ENCODE data around the gene FBXW2.

DNA sequence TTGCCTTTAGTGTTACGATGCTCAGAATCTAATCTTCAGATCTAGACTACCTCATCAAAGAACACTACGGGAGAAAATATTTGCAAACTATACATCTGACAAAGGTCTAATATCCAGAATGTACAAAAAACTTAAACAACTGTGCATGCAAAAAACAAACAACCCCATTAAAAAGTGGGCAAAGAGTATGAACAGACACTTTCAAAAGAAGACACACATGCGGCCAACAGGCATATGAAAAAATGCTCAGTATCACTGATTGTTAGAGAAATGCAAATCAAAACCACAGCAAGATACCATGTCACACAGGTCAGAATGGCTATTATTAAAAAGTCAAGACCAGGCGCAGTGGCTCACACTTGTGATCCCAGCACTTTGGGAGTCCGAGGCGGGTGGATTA is 47.9 kb downstream of the FBXW2 start:
- TF ChIP-seq, protein P1, sequence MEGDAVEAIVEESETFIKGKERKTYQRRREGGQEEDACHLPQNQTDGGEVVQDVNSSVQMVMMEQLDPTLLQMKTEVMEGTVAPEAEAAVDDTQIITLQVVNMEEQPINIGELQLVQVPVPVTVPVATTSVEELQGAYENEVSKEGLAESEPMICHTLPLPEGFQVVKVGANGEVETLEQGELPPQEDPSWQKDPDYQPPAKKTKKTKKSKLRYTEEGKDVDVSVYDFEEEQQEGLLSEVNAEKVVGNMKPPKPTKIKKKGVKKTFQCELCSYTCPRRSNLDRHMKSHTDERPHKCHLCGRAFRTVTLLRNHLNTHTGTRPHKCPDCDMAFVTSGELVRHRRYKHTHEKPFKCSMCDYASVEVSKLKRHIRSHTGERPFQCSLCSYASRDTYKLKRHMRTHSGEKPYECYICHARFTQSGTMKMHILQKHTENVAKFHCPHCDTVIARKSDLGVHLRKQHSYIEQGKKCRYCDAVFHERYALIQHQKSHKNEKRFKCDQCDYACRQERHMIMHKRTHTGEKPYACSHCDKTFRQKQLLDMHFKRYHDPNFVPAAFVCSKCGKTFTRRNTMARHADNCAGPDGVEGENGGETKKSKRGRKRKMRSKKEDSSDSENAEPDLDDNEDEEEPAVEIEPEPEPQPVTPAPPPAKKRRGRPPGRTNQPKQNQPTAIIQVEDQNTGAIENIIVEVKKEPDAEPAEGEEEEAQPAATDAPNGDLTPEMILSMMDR (IDR thresholded peaks at IDR 0.05; ENCODE audit: low read depth, low read length) = no peak
- no peak for TF ChIP-seq EZH2phosphoT487 (IDR thresholded peaks at IDR 0.05; ENCODE audit: low read depth)
